HG02678 (cell line): ENCODE results near the gene COLEC12.

Source experiments
- ATAC-seq: cut with Tn5 transposase; IDR thresholded peaks from one replicate; pipeline ENCODE4 v1.9.1; 2021; ENCODE audit warnings: mild to moderate bottlenecking, moderate library complexity; ENCODE audit not compliant: unreplicated experiment

COLEC12 gene

GRCh38 chr18:476251-476664 lies 24.2 kb downstream of the COLEC12 start:
- no peak for ATAC-seq

GRCh38 chr18:475202-476031 lies 25.1 kb downstream of the COLEC12 start:
- ATAC-seq, result no peak

- ATAC-seq, result no peak
These were observed 26.1 kb downstream of the COLEC12 start for GRCh38 chr18:474416-474815.

- no peak for ATAC-seq
These were observed 26.7 kb downstream of the COLEC12 start for GRCh38 chr18:473802-474201.

GRCh38 chr18:471716-472115 lies 28.8 kb downstream of the COLEC12 start:
- no peak for ATAC-seq

GRCh38 chr18:470661-471501 lies 29.6 kb downstream of the COLEC12 start:
- no peak for ATAC-seq

- no peak for ATAC-seq
These were observed 31.3 kb downstream of the COLEC12 start for GRCh38 chr18:468955-469790.

GRCh38 chr18:463827-464541 lies 36.5 kb downstream of the COLEC12 start:
- no peak for ATAC-seq

- ATAC-seq, result no peak
These were observed 37.1 kb downstream of the COLEC12 start for GRCh38 chr18:463403-463802.

- ATAC-seq, result no peak
These were observed 38.7 kb downstream of the COLEC12 start for GRCh38 chr18:461762-462161.

GRCh38 chr18:460791-461190 lies 39.7 kb downstream of the COLEC12 start:
- ATAC-seq, result no peak

- ATAC-seq, result no peak
These were observed 40.5 kb downstream of the COLEC12 start for GRCh38 chr18:459814-460593.

GRCh38 chr18:457521-458412 lies 42.7 kb downstream of the COLEC12 start:
- no peak for ATAC-seq

- no peak for ATAC-seq
These were observed 43.4 kb downstream of the COLEC12 start for GRCh38 chr18:457140-457519.

GRCh38 chr18:456361-457139 lies 44.0 kb downstream of the COLEC12 start:
- no peak for ATAC-seq

GRCh38 chr18:453400-453799 lies 47.1 kb downstream of the COLEC12 start:
- ATAC-seq, result no peak

GRCh38 chr18:452816-453215 lies 47.7 kb downstream of the COLEC12 start:
- ATAC-seq, result no peak

- ATAC-seq, result no peak
These were observed 51.1 kb downstream of the COLEC12 start for GRCh38 chr18:449374-449773.
